ENCODE measurements around the gene PODXL.

Gene PODXL

GRCh38 chr7:131563918-131564317 is 7.5 kb upstream of the PODXL start:
- DNase-seq = no peak

- DNase-seq = no peak
Measured at GRCh38 chr7:131562941-131563340, 6.5 kb upstream of the PODXL start.

GRCh38 chr7:131560061-131560460 is 3.6 kb upstream of the PODXL start:
- no peak for DNase-seq

- DNase-seq = no peak
Measured at GRCh38 chr7:131557652-131558385, 1.4 kb upstream of the PODXL start.

GRCh38 chr7:131556909-131557651 is 652 bp upstream of the PODXL start:
- peak; percentile 56 for DNase-seq

- DNase-seq = peak; percentile 21
Measured at GRCh38 chr7:131555552-131556052, 826 bp downstream of the PODXL start.

GRCh38 chr7:131554880-131555516 is 1.4 kb downstream of the PODXL start:
- no peak for DNase-seq

GRCh38 chr7:131553931-131554330 is 2.5 kb downstream of the PODXL start:
- DNase-seq = no peak

GRCh38 chr7:131552053-131552452 is 4.4 kb downstream of the PODXL start:
- no peak for DNase-seq

GRCh38 chr7:131550846-131551245 is 5.6 kb downstream of the PODXL start:
- no peak for DNase-seq

- no peak for DNase-seq
Measured at GRCh38 chr7:131548371-131548770, 8.1 kb downstream of the PODXL start.

- DNase-seq = no peak
Measured at GRCh38 chr7:131547589-131547988, 8.8 kb downstream of the PODXL start.

- DNase-seq = peak; percentile 33
Measured at GRCh38 chr7:131546583-131547141, 9.8 kb downstream of the PODXL start.

GRCh38 chr7:131546126-131546525 is 10.3 kb downstream of the PODXL start:
- no peak for DNase-seq

GRCh38 chr7:131544449-131545301 is 11.8 kb downstream of the PODXL start:
- DNase-seq = peak; percentile 80

- no peak for DNase-seq
Measured at GRCh38 chr7:131544021-131544420, 12.4 kb downstream of the PODXL start.

- DNase-seq = no peak
Measured at GRCh38 chr7:131543298-131543697, 13.1 kb downstream of the PODXL start.

GRCh38 chr7:131540491-131541162 is 15.8 kb downstream of the PODXL start:
- no peak for DNase-seq

- no peak for DNase-seq
Measured at GRCh38 chr7:131538813-131539179, 17.6 kb downstream of the PODXL start.

GRCh38 chr7:131538071-131538812 is 18.2 kb downstream of the PODXL start:
- no peak for DNase-seq

GRCh38 chr7:131537571-131537978 is 18.9 kb downstream of the PODXL start:
- DNase-seq = no peak
